ENCODE measurements around the gene MCIDAS. TPM values are rescaled to one million over a fixed set of nuclear protein-coding genes. Genes with fewer than 3 reads are reported as not detected.

The MCIDAS gene
- total RNA-seq (2021; ENCODE audit: unreplicated experiment) (2.9 TPM), Bru-seq, nascent RNA (percentile 49 among the genes with signal in this experiment), BruChase-seq, experiment 1, labeled RNA remaining after a 2-hour chase (percentile 48 among the genes with signal in this experiment), BruChase-seq, experiment 2, labeled RNA remaining after a 6-hour chase (percentile 42 among the genes with signal in this experiment)
- polyA plus RNA-seq (2012; ENCODE audit: insufficient read length): 2.3 TPM
- long read RNA-seq, partial matches to known transcripts: 2 of 6 reads
- long read RNA-seq, other reads (novel, unspliced or antisense): 2 of 6 reads

- peak; percentile 80 for ATAC-seq
- no peaks in the 10 kb centered on the region for H3K36me3 ChIP-seq (ENCODE audit: control insufficient read depth, insufficient read depth, low read length)
- H3K4me1 ChIP-seq (ENCODE audit: control insufficient read depth, insufficient read depth, low read length): peaks cover 17% of the 10 kb centered on the region
- in situ Hi-C loops (cut with HindIII; ENCODE audit: low pct_unique_long_range_greater_than_20kb, low sequenced_read_pairs) (no loop called here), intact Hi-C loops (cut with micrococcal nuclease; ENCODE audit: unreplicated experiment) (loop anchor here (2.0 kb wide), 1 partner anchor 54 kb away; the partner anchor contains the start of gene CDC20B)
- peak within 1 kb of the TSS; percentile 78 for H3K27ac ChIP-seq (ENCODE audit: low read length)
- ChIA-PET POLR2A (no interaction called here), CTCF (interaction anchor here (0.6 to 1.2 kb wide), 2 partner anchors 55 to 1397 kb away, joined by 3 to 4 read pairs; no protein-coding TSS in a partner anchor)
- no peak for DNase-seq (ENCODE audit: low read depth, low spot score)
- TF ChIP-seq POLR2AphosphoS5 (IDR thresholded peaks at IDR 0.05; ENCODE audit: low read depth, low read length): no peak
- TF ChIP-seq, protein P1, sequence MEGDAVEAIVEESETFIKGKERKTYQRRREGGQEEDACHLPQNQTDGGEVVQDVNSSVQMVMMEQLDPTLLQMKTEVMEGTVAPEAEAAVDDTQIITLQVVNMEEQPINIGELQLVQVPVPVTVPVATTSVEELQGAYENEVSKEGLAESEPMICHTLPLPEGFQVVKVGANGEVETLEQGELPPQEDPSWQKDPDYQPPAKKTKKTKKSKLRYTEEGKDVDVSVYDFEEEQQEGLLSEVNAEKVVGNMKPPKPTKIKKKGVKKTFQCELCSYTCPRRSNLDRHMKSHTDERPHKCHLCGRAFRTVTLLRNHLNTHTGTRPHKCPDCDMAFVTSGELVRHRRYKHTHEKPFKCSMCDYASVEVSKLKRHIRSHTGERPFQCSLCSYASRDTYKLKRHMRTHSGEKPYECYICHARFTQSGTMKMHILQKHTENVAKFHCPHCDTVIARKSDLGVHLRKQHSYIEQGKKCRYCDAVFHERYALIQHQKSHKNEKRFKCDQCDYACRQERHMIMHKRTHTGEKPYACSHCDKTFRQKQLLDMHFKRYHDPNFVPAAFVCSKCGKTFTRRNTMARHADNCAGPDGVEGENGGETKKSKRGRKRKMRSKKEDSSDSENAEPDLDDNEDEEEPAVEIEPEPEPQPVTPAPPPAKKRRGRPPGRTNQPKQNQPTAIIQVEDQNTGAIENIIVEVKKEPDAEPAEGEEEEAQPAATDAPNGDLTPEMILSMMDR (IDR thresholded peaks at IDR 0.05): peak; percentile 20; the same call in 1 of the 2 replicates
- peak within 1 kb of the TSS; percentile 58 to 70 for H3K4me3 ChIP-seq (ENCODE audit: low read depth in 2 of 2, low read length in 2 of 2)
- BruUV-seq (replicated peaks): no TSS peak
- peaks cover 3% of the 10 kb centered on the region; the same call in 1 of the 2 replicates for H3K27me3 ChIP-seq (ENCODE audit: control insufficient read depth, insufficient read depth, low read length)
- H3K9me3 ChIP-seq (ENCODE audit: control insufficient read depth, insufficient read depth, low read depth, low read length): no peaks in the 10 kb centered on the region
Observed at GRCh38 chr5:55226934-55227663, at the start of gene MCIDAS. TSS of gene MCIDAS (minus strand) at chr5:55227315. CDS start at chr5:55227138, 177 bp downstream.

- CTCF ChIA-PET: no interaction called here
- TF ChIP-seq TCF7L2 (IDR thresholded peaks at IDR 0.05; ENCODE audit: low read depth, low read length) (no peak), POLR2AphosphoS5 (IDR thresholded peaks at IDR 0.05; ENCODE audit: low read depth, low read length) (no peak), SIN3A (IDR thresholded peaks at IDR 0.05; ENCODE audit: borderline replicate concordance, insufficient read depth, low read depth, low read length) (no peak)
- TF ChIP-seq, protein P2, sequence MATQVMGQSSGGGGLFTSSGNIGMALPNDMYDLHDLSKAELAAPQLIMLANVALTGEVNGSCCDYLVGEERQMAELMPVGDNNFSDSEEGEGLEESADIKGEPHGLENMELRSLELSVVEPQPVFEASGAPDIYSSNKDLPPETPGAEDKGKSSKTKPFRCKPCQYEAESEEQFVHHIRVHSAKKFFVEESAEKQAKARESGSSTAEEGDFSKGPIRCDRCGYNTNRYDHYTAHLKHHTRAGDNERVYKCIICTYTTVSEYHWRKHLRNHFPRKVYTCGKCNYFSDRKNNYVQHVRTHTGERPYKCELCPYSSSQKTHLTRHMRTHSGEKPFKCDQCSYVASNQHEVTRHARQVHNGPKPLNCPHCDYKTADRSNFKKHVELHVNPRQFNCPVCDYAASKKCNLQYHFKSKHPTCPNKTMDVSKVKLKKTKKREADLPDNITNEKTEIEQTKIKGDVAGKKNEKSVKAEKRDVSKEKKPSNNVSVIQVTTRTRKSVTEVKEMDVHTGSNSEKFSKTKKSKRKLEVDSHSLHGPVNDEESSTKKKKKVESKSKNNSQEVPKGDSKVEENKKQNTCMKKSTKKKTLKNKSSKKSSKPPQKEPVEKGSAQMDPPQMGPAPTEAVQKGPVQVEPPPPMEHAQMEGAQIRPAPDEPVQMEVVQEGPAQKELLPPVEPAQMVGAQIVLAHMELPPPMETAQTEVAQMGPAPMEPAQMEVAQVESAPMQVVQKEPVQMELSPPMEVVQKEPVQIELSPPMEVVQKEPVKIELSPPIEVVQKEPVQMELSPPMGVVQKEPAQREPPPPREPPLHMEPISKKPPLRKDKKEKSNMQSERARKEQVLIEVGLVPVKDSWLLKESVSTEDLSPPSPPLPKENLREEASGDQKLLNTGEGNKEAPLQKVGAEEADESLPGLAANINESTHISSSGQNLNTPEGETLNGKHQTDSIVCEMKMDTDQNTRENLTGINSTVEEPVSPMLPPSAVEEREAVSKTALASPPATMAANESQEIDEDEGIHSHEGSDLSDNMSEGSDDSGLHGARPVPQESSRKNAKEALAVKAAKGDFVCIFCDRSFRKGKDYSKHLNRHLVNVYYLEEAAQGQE (IDR thresholded peaks at IDR 0.05; ENCODE audit: insufficient read depth in 1 of 2, low read depth in 2 of 2, low read length in 1 of 2): no peak
- TF ChIP-seq, protein P1 (IDR thresholded peaks at IDR 0.05): no peak
- H3K36me3 ChIP-seq (ENCODE audit: control insufficient read depth, insufficient read depth, low read length): peaks cover 34% of the 10 kb centered on the region
- in situ Hi-C loops (cut with HindIII; ENCODE audit: low pct_unique_long_range_greater_than_20kb, low sequenced_read_pairs): no loop called here
- H3K27me3 ChIP-seq (ENCODE audit: control insufficient read depth, insufficient read depth, low read length): no peaks in the 10 kb centered on the region
- POLR2A ChIA-PET: no interaction called here
- intact Hi-C loops (cut with micrococcal nuclease; ENCODE audit: unreplicated experiment): no loop called here
- H3K9me3 ChIP-seq (ENCODE audit: control insufficient read depth, insufficient read depth, low read depth, low read length): no peaks in the 10 kb centered on the region
- DNase-seq (ENCODE audit: low read depth, low spot score) (no peak), ATAC-seq (no peak)
- BruUV-seq (replicated peaks): no TSS peak
- H3K4me3 ChIP-seq (ENCODE audit: low read depth in 2 of 2, low read length in 2 of 2): no peak overlapping the region
- H3K27ac ChIP-seq (ENCODE audit: low read length): no peak overlapping the region
- H3K4me1 ChIP-seq (ENCODE audit: control insufficient read depth, insufficient read depth, low read length): no peaks in the 10 kb centered on the region
Observed at GRCh38 chr5:55276771-55277170, 49.7 kb upstream of the MCIDAS start.

Data from Panc1 (cell line).